BLaER1 (cell line): ENCODE measurements around the gene SLC4A1AP.
"Not testable (repeated sequence)": the region's sequence is repeated elsewhere in the genome, so short reads cannot be mapped to it uniquely, and the experiment has no call there.

Source experiments
- H3K27ac ChIP-seq: shearing (Covaris generic); formaldehyde crosslinking; 2 replicates; pipeline ENCODE4 v1.8.1; 2022
- H3K27me3 ChIP-seq: shearing (Covaris generic); formaldehyde crosslinking; 2 replicates; pipeline ENCODE4 v1.8.1; 2022
- H3K36me3 ChIP-seq: shearing (Covaris generic); formaldehyde crosslinking; 2 replicates; pipeline ENCODE4 v1.8.1; 2022
- H3K4me1 ChIP-seq: shearing (Covaris generic); formaldehyde crosslinking; 2 replicates; pipeline ENCODE4 v1.8.1; 2022
- H3K4me2 ChIP-seq: shearing (Covaris generic); formaldehyde crosslinking; 2 replicates; pipeline ENCODE4 v1.8.1; 2022
- H3K4me3 ChIP-seq: shearing (Covaris generic); formaldehyde crosslinking; 2 replicates; pipeline ENCODE4 v1.8.1; 2022
- H3K9ac ChIP-seq: shearing (Covaris generic); formaldehyde crosslinking; 2 replicates; pipeline ENCODE4 v1.8.1; 2022
- H3K9me3 ChIP-seq: shearing (Covaris generic); formaldehyde crosslinking; 2 replicates; pipeline ENCODE4 v1.8.1; 2022
- H4K20me1 ChIP-seq: shearing (Covaris generic); formaldehyde crosslinking; 2 replicates; pipeline ENCODE4 v1.8.1; 2022
- Cebpa-rat ChIP-seq: shearing (Covaris generic); IDR thresholded peaks from 2 replicates; pipeline ENCODE4 v1.8.1; 2022

Gene SLC4A1AP

DNA sequence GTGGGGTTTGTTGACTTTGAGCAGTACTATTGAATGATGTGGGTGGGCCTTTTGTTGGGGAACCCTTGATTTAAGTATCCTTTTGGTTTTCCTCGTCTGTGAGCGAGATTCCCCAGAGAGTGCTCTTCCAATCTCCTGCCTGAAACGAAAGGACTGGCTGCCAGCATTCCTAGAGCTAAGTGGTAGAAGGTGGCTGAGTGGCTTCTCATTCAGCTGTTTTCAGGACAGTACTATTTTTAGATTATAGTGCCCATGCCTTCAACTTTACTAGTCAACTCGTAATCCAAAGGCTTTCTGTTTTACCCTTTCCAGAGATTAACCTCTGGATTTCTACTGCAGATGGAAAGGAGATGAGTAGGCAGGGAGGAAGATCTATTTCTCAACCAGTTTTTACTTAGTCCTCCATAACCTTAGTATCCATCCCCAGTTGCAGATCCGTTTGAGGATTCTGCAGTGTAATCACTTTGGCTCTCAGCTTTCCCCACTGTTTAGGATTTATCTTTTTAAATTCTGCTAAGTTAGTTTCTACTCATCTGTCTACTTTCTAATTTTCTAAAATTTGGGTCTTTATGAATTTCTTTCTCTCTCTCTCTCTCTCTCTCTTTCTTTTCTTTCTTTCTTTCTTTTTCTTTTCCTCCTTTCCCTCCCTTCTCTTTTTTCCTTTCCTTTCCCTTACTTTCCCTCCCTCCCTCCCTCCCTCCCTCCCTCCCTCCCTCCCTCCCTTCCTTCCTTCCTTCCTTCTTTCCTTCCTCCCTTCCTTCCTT is 9.2 kb downstream of the SLC4A1AP start:
- no peak overlapping the region for H3K4me2 ChIP-seq
- no peak overlapping the region for H3K4me3 ChIP-seq
- peaks cover 91% of the 10 kb centered on the region for H3K36me3 ChIP-seq
- H4K20me1 ChIP-seq = no peaks in the 10 kb centered on the region
- H3K9ac ChIP-seq = no peak overlapping the region
- no peak overlapping the region for H3K27ac ChIP-seq
- no peaks in the 10 kb centered on the region for H3K4me1 ChIP-seq
- no peaks in the 10 kb centered on the region for H3K27me3 ChIP-seq
- no peak for TF ChIP-seq Cebpa-rat
- no peaks in the 10 kb centered on the region for H3K9me3 ChIP-seq

- H3K27me3 ChIP-seq = no peaks in the 10 kb centered on the region
- H3K4me3 ChIP-seq = no peak overlapping the region
- 0 out of 2 replicates have a peak overlapping the region, but pooled peaks have one; percentile 19 for H3K9ac ChIP-seq
- TF ChIP-seq Cebpa-rat = no peak
- no peaks in the 10 kb centered on the region for H4K20me1 ChIP-seq
- H3K9me3 ChIP-seq = no peaks in the 10 kb centered on the region
- H3K27ac ChIP-seq = no peak overlapping the region
- no peak overlapping the region for H3K4me2 ChIP-seq
- no peaks in the 10 kb centered on the region for H3K4me1 ChIP-seq
- H3K36me3 ChIP-seq = peaks cover 93% of the 10 kb centered on the region
Measured at GRCh38 chr2:27680571-27680970, 16.9 kb downstream of the SLC4A1AP start.

DNA sequence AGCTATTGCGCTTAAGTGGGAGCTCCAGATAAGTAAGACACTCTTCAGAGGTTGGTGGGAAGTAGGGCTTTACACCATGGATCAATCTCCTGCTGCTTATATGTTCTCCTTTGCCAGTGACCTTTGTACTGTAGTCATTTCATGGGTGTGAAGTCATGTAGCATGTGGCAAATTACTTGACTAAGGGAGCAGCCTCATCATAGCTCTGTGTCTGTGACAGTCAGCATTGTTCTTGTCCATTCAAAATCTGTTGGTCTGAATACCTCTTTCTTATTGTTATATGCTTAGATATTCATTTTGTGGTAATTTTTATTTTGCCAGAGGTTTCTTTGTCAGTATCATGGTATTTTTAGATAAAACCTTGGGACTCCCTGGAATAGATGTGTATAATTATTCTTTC is 18.2 kb downstream of the SLC4A1AP start:
- Histone ChIP-seq H3K4me2 (no peak overlapping the region), H3K27ac (no peak overlapping the region)

DNA sequence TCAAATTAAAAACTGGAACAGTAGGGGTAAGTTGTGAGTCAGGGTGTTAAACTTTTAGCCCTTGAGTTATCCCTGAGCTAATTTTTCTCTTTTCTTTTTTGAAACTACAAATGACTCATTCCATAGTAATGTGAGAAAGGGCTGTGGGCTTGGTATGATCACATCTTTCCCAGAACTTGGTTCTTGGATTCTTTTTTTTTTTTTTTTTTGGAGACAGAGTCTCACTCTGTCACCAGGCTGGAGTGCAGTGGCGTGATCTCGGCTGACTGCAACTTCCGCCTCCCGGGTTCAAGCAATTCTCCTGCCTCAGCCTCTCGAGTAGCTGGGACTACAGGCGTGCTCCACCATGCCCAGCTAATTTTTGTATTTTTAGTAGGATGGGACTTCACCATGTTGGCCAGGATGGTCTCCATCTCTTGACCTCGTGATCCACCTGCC is 18.7 kb downstream of the SLC4A1AP start:
- not testable (repeated sequence) for H3K4me2 ChIP-seq, H3K4me3 ChIP-seq, H3K27ac ChIP-seq, H3K27me3 ChIP-seq, H4K20me1 ChIP-seq, H3K4me1 ChIP-seq, H3K9ac ChIP-seq, H3K9me3 ChIP-seq
- H3K36me3 ChIP-seq = peaks cover 93% of the 10 kb centered on the region

More for the DNA sequence above, 18.2 kb downstream of the SLC4A1AP start:
- Histone ChIP-seq H3K27me3 (no peaks in the 10 kb centered on the region), H4K20me1 (no peaks in the 10 kb centered on the region), H3K9me3 (no peaks in the 10 kb centered on the region), H3K36me3 (peaks cover 93% of the 10 kb centered on the region), H3K4me1 (no peaks in the 10 kb centered on the region), H3K4me3 (no peak overlapping the region), H3K9ac (0 out of 2 replicates have a peak overlapping the region, but pooled peaks have one; percentile 19)
- no peak for TF ChIP-seq Cebpa-rat

GRCh38 chr2:27683390-27684071 is 19.8 kb downstream of the SLC4A1AP start:
- H3K27ac ChIP-seq = no peak overlapping the region
- no peak overlapping the region for H3K4me3 ChIP-seq
- H3K4me2 ChIP-seq = no peak overlapping the region
- no peak for TF ChIP-seq Cebpa-rat
- no peaks in the 10 kb centered on the region for H3K9me3 ChIP-seq
- H4K20me1 ChIP-seq = no peaks in the 10 kb centered on the region
- H3K9ac ChIP-seq = no peak overlapping the region
- H3K27me3 ChIP-seq = no peaks in the 10 kb centered on the region
- H3K4me1 ChIP-seq = no peaks in the 10 kb centered on the region
- H3K36me3 ChIP-seq = peaks cover 92% of the 10 kb centered on the region

GRCh38 chr2:27685006-27685405 is 21.3 kb downstream of the SLC4A1AP start:
- H3K9me3 ChIP-seq, H3K4me1 ChIP-seq: not testable (repeated sequence)
- H3K36me3 ChIP-seq = peaks cover 90% of the 10 kb centered on the region

DNA sequence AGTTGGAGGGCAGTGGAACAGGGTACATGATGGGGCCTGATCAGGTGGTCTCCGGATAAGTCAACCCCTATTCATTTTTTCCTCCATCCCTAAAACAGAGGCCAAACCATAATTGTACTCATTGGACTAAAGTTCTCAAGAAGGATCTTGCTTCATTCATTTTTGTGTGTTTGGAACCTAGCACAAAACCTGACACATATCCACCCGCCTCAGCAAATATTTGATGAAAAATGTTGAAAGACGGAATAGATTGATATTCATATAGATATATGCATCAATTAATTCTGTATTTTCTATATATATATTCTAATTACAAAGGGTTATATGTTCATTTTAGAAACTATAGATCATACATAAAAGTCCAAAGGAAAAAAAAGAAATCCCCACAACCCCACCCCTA is 21.9 kb downstream of the SLC4A1AP start:
- H3K9me3 ChIP-seq = no peaks in the 10 kb centered on the region
- no peaks in the 10 kb centered on the region for H3K4me1 ChIP-seq
- no peak overlapping the region for H3K4me2 ChIP-seq
- no peak overlapping the region for H3K27ac ChIP-seq
- H3K4me3 ChIP-seq = no peak overlapping the region
- TF ChIP-seq Cebpa-rat = no peak
- H4K20me1 ChIP-seq = no peaks in the 10 kb centered on the region
- no peak overlapping the region for H3K9ac ChIP-seq
- H3K27me3 ChIP-seq = no peaks in the 10 kb centered on the region
- H3K36me3 ChIP-seq = peaks cover 90% of the 10 kb centered on the region

More at GRCh38 chr2:27685006-27685405, 21.3 kb downstream of the SLC4A1AP start:
- H4K20me1 ChIP-seq, H3K4me3 ChIP-seq, H3K27ac ChIP-seq, H3K4me2 ChIP-seq, H3K27me3 ChIP-seq, H3K9ac ChIP-seq: not testable (repeated sequence)

- H3K9ac ChIP-seq = no peak overlapping the region
- H3K27ac ChIP-seq = no peak overlapping the region
- H3K4me1 ChIP-seq = no peaks in the 10 kb centered on the region
- no peaks in the 10 kb centered on the region for H3K27me3 ChIP-seq
- H3K4me3 ChIP-seq = no peak overlapping the region
- H3K36me3 ChIP-seq = peaks cover 80% of the 10 kb centered on the region
- no peak overlapping the region for H3K4me2 ChIP-seq
- no peaks in the 10 kb centered on the region for H3K9me3 ChIP-seq
- TF ChIP-seq Cebpa-rat = no peak
- no peaks in the 10 kb centered on the region for H4K20me1 ChIP-seq
Measured at GRCh38 chr2:27687232-27687631, 23.5 kb downstream of the SLC4A1AP start.

DNA sequence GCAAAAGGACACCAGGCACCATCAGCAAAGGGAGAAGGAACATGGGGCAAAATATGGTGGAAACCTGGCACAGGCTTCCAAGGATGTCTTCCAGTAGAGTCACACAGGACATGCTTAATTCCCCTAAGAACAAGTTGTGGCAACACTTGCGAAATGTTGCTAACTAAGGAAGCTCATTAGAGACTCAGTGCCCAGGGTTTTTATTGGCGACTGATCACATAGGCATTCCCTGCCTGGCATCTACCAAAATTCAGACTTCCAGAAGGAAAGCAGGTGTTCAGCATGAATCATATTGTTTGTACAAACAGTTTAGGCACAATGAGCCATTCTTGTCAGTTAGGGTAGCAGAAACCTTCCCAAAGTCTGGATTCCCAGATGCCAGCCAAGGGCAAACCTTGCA is 25.7 kb downstream of the SLC4A1AP start:
- Histone ChIP-seq H3K4me3 (no peak overlapping the region), H3K36me3 (peaks cover 73% of the 10 kb centered on the region), H3K27me3 (no peaks in the 10 kb centered on the region), H3K27ac (no peak overlapping the region), H4K20me1 (no peaks in the 10 kb centered on the region), H3K4me1 (no peaks in the 10 kb centered on the region), H3K9me3 (no peaks in the 10 kb centered on the region), H3K9ac (no peak overlapping the region), H3K4me2 (no peak overlapping the region)
- no peak for TF ChIP-seq Cebpa-rat

DNA sequence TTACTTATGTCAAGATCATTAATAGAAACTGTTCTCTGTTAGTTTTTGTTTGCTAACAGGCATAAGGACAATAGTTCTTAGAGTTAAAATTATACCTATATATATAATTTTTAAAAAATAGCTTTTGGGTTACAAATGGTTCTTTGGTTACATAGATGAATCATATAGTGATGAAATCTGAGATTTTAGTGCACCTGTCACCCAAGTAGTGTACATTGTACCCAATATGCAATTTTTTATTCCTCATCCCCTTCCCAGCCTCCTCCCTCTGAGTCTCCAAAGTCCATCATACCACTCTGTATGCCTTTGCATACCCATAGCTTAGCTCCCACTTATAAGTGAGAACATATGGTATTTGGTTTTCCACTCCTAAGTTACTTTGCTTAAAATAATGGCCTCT is 26.4 kb downstream of the SLC4A1AP start:
- Histone ChIP-seq H3K9me3 (no peaks in the 10 kb centered on the region), H3K9ac (no peak overlapping the region), H3K27ac (no peak overlapping the region), H3K36me3 (peaks cover 70% of the 10 kb centered on the region), H4K20me1 (no peaks in the 10 kb centered on the region), H3K4me2 (no peak overlapping the region), H3K4me3 (no peak overlapping the region), H3K4me1 (no peaks in the 10 kb centered on the region), H3K27me3 (no peaks in the 10 kb centered on the region)
- no peak for TF ChIP-seq Cebpa-rat
